ENCODE data around the gene GNB5. TPM values are rescaled to one million over a fixed set of nuclear protein-coding genes. Genes with fewer than 3 reads are reported as not detected.

GNB5 gene
- total RNA-seq, 1 donor from 2014 or later, result 11.8 TPM

DNA sequence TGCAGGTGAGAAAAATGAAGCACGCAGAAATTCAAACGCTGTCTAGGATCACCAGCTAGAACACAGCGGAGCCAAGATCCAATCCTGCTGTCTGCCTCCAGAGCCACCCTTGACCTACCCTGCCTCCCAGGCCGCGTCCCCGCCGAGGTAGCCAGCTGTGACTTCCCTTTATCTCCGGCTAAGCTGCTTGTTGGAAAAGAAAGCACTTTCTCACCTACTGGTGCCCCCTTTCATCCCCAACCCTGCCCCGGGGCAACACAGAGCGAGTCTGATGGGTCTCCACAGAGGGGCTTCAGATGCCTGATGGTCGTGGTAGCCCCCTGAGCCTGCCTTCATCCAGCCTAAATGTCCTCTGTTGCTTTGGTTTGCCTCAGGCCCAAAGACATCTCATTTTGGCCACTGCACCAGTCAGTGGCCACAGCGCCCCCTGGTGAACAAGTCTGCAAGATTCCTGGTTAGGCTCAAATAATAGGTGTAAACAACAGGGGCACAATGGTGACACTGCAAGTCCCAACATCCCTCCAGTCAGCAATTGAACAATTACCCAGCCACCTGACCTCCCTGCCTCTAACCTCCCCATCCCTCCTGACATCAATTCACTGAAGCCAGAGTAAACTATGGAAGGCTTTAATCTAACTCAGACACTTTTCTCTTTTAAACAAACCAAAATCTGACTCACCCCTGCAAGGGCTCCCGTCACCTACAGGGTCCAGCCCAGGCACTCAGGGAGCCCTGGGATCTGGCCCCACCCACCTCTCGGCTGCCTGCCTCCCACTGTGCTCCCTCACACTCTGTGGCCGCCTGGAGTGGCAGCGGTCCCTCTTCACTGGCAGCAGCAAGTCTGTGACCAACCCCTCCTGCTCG lies 51.4 kb downstream of the GNB5 start:
- ATAC-seq, result peak; percentile 74

GRCh38 chr15:52137432-52138357 lies 53.5 kb downstream of the GNB5 start:
- no peak for ATAC-seq

GRCh38 chr15:52136442-52136980 lies 54.7 kb downstream of the GNB5 start:
- no peak for ATAC-seq

- no peak for ATAC-seq
These were observed 56.6 kb downstream of the GNB5 start for GRCh38 chr15:52134502-52135144.

- ATAC-seq, result no peak
These were observed 57.5 kb downstream of the GNB5 start for GRCh38 chr15:52133510-52134220.

DNA sequence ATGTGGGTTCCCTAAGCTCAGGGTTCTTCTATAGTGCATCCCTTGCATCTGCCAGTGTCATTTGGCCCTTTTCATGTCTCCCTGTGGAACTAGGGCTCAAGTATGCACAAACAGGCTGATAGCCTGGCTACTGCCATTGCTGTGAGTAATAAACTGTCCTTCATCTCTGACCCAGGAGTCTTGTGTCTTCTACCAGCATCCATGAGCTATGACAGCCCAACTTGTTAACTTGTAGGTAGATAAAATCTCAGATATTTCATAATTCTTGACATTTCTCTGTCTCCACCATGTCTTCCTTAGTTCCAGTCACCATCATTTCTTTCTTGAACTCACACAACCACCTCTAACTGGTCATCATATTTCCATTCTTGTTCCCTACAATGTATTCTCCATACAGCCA lies 59.1 kb downstream of the GNB5 start:
- no peak for ATAC-seq

GRCh38 chr15:52128568-52128967 lies 62.6 kb downstream of the GNB5 start:
- ATAC-seq, result no peak

GRCh38 chr15:52124270-52124880 lies 66.8 kb downstream of the GNB5 start:
- peak; percentile 92 for ATAC-seq

DNA sequence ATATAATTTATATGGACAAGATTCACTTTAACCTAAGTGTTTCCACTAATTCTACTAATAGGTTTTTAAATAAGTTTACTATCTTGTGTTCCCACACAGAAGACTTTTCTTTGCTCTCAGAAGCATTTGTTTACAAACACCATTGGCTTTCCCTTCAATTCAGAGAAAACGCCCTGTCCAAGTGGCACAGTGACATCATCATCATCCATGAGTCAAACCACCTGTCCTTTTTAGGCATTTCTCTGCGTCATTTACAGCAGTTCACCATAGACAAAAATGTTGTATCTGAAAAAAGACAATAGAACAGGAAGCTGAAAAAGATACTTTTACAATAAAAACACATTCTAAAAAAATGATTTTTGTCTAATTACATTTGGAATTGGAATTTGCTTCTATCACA lies 69.3 kb downstream of the GNB5 start:
- no peak for ATAC-seq

GRCh38 chr15:52121006-52121405 lies 70.2 kb downstream of the GNB5 start:
- no peak for ATAC-seq

GRCh38 chr15:52120488-52120887 lies 70.7 kb downstream of the GNB5 start:
- no peak for ATAC-seq

GRCh38 chr15:52118969-52119749 lies 72.0 kb downstream of the GNB5 start:
- ATAC-seq, result no peak

- ATAC-seq, result no peak
These were observed 73.6 kb downstream of the GNB5 start for GRCh38 chr15:52117549-52117948.

DNA sequence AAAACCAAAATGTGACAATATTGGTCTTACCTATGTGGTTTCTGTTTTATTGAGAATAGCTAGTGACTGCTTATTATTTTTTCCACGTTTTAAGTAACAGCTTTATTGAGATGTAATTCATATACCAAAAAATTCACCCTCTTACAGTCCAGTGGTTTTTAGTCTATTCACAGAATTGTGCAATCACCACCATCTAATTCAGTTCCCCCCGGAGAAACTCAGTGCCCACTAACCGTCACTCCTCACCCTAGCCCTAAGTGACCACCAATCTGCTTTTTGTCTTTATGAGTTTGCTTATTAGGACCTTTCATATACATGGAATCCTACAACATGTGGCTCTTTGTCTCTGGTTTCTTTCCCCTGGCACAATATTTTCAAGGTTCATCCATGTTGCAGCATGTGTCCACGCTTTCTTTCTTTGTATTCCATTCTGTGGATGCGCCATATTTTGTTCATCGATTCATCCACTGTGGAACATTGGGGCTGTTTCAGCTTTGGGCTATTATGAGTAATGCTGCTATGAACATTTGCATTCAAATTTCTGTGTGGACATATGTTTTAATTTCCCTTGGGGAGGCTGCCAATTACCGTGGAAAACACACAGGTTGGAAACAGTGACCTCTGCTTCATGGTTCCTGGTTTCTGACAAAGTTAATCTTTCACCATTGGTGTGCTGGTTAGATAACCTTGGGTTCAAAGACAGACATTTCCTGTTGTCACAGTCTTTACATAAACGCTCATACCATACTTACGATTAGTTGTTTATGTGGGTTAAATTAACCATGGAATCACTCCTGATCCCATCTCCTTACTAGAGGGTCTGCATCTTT lies 75.4 kb downstream of the GNB5 start:
- ATAC-seq, result no peak

DNA sequence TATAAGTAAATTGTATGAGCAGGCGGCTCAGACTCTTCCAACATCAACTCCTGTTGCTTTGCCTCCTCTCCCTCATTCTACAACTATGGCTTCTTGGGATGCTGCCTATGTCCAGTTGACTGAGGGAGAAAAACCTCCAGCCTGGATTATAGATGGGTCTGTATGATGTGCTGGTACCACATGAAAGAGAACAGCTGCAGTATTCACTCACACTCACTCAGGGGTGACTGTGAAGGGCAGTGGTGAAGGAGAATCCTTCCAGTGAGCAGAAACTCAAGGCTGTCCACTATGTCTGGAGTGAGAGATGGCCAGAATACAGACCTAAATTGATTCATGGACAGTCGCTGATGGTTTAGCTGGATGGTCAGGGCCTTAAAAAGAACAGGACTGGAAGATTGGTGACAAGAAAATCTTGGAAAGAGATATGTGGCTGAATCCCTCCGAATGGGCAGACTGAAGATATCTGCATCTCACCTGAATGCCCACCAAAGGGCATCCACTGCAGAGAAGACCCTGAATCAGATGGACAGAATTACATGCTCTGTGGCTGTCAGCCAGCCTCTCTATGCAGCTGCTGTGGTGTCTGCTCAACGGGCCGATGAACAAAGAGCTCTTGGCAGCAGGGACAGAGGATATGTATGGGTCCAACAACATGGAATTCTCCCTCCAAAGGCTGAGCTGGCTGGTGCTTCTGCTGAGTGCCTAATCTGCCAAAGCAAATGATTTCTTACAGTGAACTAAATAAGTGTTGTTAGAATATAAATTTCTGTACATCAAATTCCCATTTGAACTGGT lies 76.7 kb downstream of the GNB5 start:
- no peak for ATAC-seq

- ATAC-seq, result no peak
These were observed 77.5 kb downstream of the GNB5 start for GRCh38 chr15:52113708-52114107.

DNA sequence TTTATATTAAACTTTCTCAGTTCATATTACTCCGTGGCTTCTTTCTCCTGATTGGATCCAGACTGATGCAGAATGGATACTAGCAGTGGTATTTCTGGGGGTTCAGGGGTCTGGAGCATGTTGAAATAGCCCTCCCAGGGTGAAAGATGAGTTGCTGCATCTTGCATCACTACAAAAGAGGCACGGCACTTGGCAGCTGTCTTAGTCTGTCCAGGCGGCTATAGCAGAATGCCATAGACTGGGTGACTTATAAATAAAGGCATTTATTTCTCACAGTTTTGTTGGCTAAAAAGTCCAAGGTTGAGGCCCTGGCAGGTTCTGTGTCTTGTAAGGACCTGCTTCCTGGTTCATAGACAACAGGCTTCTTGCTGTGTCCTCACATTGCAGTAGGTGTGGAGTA lies 78.0 kb downstream of the GNB5 start:
- peak; percentile 12 for ATAC-seq

DNA sequence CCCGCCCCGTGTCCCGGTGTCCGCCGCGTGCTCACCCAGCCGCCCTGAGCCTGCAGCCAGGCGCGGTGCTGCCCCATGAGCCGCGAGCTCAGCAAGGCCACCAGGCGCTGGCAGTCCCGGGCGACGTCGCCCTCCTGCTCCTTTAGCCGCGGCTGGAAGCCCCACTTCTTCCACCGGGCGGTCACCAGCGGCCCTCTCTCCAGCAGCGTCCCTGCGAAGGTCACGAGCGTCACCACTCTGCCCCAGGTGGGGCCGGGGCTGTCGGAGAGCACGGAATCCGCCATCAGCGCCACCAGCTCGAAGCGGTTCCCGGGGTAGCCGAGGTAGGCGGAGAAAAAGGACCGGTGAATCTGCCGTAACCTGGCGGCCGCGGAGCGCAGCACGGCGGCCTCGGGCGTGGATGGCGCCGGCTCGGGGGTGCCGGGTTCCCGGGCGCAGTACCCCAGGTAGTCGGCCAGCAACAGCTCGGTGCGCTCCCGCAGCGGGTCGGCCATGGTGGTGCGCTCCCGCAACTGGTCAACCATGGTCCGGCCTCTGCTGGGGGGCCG lies 78.9 kb downstream of the GNB5 start:
- ATAC-seq, result peak; percentile 72
